Calu3 (cell line): Measurements from ENCODE around the gene APOL2. TPM values are rescaled to one million over a fixed set of nuclear protein-coding genes. Genes with fewer than 3 reads are reported as not detected.

Experiments
- BruUV-seq: library from RNA; stranded (reverse); fragments of 400-500 nt; replicated peaks from 2 replicates; lab custom pipeline; 2021; lab: Mats Ljungman, UMichigan
- CTCF ChIA-PET: fragments of 300-600 bp; sonication (Branson Sonifier 250); formaldehyde crosslinking; loops from one replicate; lab custom pipeline; 2022; ENCODE audit warnings: antibody characterized with exemption; lab: Charles Lee
- DNase-seq: peaks from one replicate; pipeline ENCODE4 v3.0.0; 2022
- H3K27ac Mint-ChIP-seq: one replicate; pipeline ENCODE4 v1.8.0; 2022; ENCODE audit warnings: mixed read lengths; ENCODE audit not compliant: unreplicated experiment
- H3K27me3 Mint-ChIP-seq: one replicate; pipeline ENCODE4 v1.8.0; 2022; ENCODE audit warnings: mixed read lengths; ENCODE audit not compliant: unreplicated experiment
- H3K36me3 Mint-ChIP-seq: one replicate; pipeline ENCODE4 v1.8.0; 2022; ENCODE audit warnings: mild to moderate bottlenecking, moderate library complexity, mixed read lengths; ENCODE audit not compliant: insufficient read depth, unreplicated experiment
- H3K4me1 Mint-ChIP-seq: one replicate; pipeline ENCODE4 v1.8.0; 2022; ENCODE audit warnings: mild to moderate bottlenecking, low read depth, mixed read lengths; ENCODE audit not compliant: unreplicated experiment
- H3K4me3 Mint-ChIP-seq: one replicate; pipeline ENCODE4 v1.8.0; 2022; ENCODE audit warnings: mild to moderate bottlenecking, low read depth, moderate library complexity, mixed read lengths; ENCODE audit not compliant: unreplicated experiment
- H3K9me3 Mint-ChIP-seq: one replicate; pipeline ENCODE4 v1.8.0; 2022; ENCODE audit warnings: low read depth, mixed read lengths; ENCODE audit not compliant: unreplicated experiment
- CTCF ChIP-seq: fragments of 200-600 bp; IDR thresholded peaks from one replicate; pipeline ENCODE4 v1.8.0; 2022; ENCODE audit warnings: antibody characterized with exemption; ENCODE audit not compliant: unreplicated experiment
- intact Hi-C: fragments of 100-400 bp; cut with micrococcal nuclease; formaldehyde crosslinking; loops from one replicate; pipeline ENCODE4 v1.10.0; 2022; ENCODE audit not compliant: unreplicated experiment
- total RNA-seq: library from RNA; stranded (reverse); gene quantifications from 2 replicates; pipeline ENCODE4 v1.2.3, GENCODE V29; 2022

The APOL2 gene
- total RNA-seq, 1 experiment from 2014 or later, result 90.1 TPM

DNA sequence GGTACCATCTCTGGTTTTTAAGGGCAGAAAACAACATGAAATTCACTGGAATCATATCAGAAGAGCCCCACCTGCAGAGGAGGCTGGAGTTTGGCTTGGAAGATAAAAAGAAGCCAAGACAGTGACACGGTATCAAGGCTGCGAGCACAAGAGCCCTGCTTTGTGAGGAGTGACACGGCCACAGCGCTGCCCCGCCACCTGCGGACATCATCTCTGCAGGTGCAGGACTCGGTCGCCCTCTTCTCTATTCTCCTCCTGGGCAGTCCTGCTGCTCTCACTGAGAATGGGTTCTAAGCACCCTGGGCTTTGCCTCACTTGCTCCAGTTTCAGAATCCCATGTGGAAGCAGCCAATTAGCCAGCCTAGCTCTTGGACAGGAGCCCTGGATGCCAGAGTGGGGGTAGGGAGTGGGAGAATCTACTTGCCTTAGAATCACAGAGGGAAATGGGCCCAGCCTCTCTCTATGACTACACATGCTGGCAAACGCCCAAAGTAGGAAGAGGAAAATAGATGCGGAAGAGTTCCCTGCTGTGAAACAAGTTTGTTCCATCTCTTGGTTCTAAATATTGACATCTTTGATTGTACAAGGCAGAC, 54.8 kb downstream of the APOL2 start:
- intact Hi-C loops, result no loop called here
- peaks cover 76% of the 10 kb centered on the region for H3K27me3 Mint-ChIP-seq
- H3K4me1 Mint-ChIP-seq, result no peaks in the 10 kb centered on the region
- H3K4me3 Mint-ChIP-seq, result no peak overlapping the region
- H3K9me3 Mint-ChIP-seq, result no peaks in the 10 kb centered on the region
- H3K36me3 Mint-ChIP-seq, result peaks cover under 1% of the 10 kb centered on the region
- no peak for TF ChIP-seq CTCF
- CTCF ChIA-PET, result no interaction called here
- no peak overlapping the region for H3K27ac Mint-ChIP-seq
- BruUV-seq, result no TSS peak
- DNase-seq, result no peak

GRCh38 chr22:36183446-36183845, 55.9 kb downstream of the APOL2 start:
- H3K27me3 Mint-ChIP-seq, result peaks cover 65% of the 10 kb centered on the region
- H3K4me1 Mint-ChIP-seq, result no peaks in the 10 kb centered on the region
- H3K36me3 Mint-ChIP-seq, result no peaks in the 10 kb centered on the region
- intact Hi-C loops, result no loop called here
- no TSS peak for BruUV-seq
- H3K9me3 Mint-ChIP-seq, result no peaks in the 10 kb centered on the region
- no peak overlapping the region for H3K27ac Mint-ChIP-seq
- no peak overlapping the region for H3K4me3 Mint-ChIP-seq
- no peak for DNase-seq
- TF ChIP-seq CTCF, result no peak
- CTCF ChIA-PET, result no interaction called here

DNA sequence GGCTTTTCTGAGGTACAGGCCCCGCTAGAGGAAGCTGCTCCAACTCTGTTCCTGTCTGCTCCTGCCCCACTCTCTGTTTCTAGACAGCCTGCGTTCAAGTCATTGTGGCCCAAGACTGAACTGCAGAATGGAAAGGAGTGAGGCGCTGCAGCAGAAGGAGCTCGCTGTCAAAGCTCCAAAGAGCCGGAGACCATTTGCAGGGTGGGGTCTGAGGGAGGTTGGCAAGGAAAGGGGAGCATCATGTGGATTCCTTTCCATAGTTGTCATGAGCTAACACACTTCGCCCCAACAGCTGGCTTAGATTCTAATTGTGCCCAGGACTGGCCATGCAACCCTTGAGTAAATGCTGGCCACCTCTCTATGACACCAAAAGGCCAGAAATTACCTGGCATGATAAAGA, 56.5 kb downstream of the APOL2 start:
- no peak for TF ChIP-seq CTCF
- Mint-ChIP-seq H3K4me1 (no peaks in the 10 kb centered on the region), H3K27me3 (peaks cover 59% of the 10 kb centered on the region), H3K4me3 (no peak overlapping the region), H3K36me3 (no peaks in the 10 kb centered on the region), H3K27ac (no peak overlapping the region), H3K9me3 (no peaks in the 10 kb centered on the region)
- intact Hi-C loops, result no loop called here
- no peak for DNase-seq
- CTCF ChIA-PET, result no interaction called here
- no TSS peak for BruUV-seq

- H3K36me3 Mint-ChIP-seq, result no peaks in the 10 kb centered on the region
- CTCF ChIA-PET, result interaction anchor here (0.6 kb wide), 1 partner anchor 302 kb away, joined by 3 read pairs; no protein-coding TSS in a partner anchor
These were observed 57.3 kb downstream of the APOL2 start for GRCh38 chr22:36182056-36182455.

More at GRCh38 chr22:36182056-36182455, 57.3 kb downstream of the APOL2 start:
- Mint-ChIP-seq H3K4me3 (no peak overlapping the region), H3K27ac (no peak overlapping the region), H3K4me1 (no peaks in the 10 kb centered on the region), H3K27me3 (peaks cover 55% of the 10 kb centered on the region), H3K9me3 (no peaks in the 10 kb centered on the region)
- no peak for DNase-seq
- TF ChIP-seq CTCF, result no peak
- intact Hi-C loops, result no loop called here
- BruUV-seq, result no TSS peak
